OCI-LY1 (cell line): ENCODE results near the gene GAK.

Experiments
- CTCF ChIP-seq: fragments of 200-600 bp; sonication (generic), shearing (Covaris generic); IDR thresholded peaks from 2 replicates; pipeline ENCODE4 v1.5.1; 2017; ENCODE audit warnings: mild to moderate bottlenecking, antibody characterized with exemption, low read length, moderate library complexity, mixed read lengths
- EZH2 ChIP-seq: fragments of 200-600 bp; sonication (generic), shearing (Covaris generic); IDR thresholded peaks from 2 replicates; pipeline ENCODE4 v1.8.0; 2017; ENCODE audit warnings: borderline replicate concordance, mixed run types, mild to moderate bottlenecking, antibody characterized with exemption, low read length, moderate library complexity, mixed read lengths

GRCh38 chr4:829761-830600 lies 102.1 kb downstream of the GAK start:
- TF ChIP-seq CTCF (no peak), EZH2 (no peak)
